ENCODE data around the gene GRIN1. TPM values are rescaled to one million over a fixed set of nuclear protein-coding genes. Genes with fewer than 3 reads are reported as not detected.
A peak's percentile ranks its signal among the peaks of the same experiment; 100 is the strongest.

Gene GRIN1
- total and polyA plus RNA-seq, 2 of the 13 experiments (the other 11 are each of a cell fraction or from before 2014, with no cell fraction given) = 0.13 TPM; not detected in 1

- TF ChIP-seq UBTF (CRISPR knock-in tag; IDR thresholded peaks at IDR 0.05) = no peak; the same call in 1 of the 2 replicates
- no peak for TF ChIP-seq GTF2F1 (IDR thresholded peaks at IDR 0.05; ENCODE audit: low read length)
- TF ChIP-seq FOXK2 (IDR thresholded peaks at IDR 0.05) = no peak
- TF ChIP-seq ZFYVE20 (CRISPR knock-in tag; IDR thresholded peaks at IDR 0.05; ENCODE audit: borderline replicate concordance, low read depth) = no peak
- peak; percentile 46 for TF ChIP-seq ZNF687 (CRISPR knock-in tag; IDR thresholded peaks at IDR 0.05)
- TF ChIP-seq HNF4A (CRISPR knock-in tag; IDR thresholded peaks at IDR 0.05) = peak; percentile 67
- 0 out of 2 replicates have a peak, but pooled peaks have one; percentile 30 for TF ChIP-seq ARNTL (CRISPR knock-in tag; IDR thresholded peaks at IDR 0.05)
- no peak for TF ChIP-seq FIP1L1 (IDR thresholded peaks at IDR 0.05; ENCODE audit: borderline replicate concordance, insufficient read depth, low read depth, low read length)
- no peak for TF ChIP-seq ZNF562 (CRISPR knock-in tag; IDR thresholded peaks at IDR 0.05; ENCODE audit: borderline replicate concordance)
- peak; percentile 39; the same call in 1 of the 3 replicates for TF ChIP-seq MXI1 (IDR thresholded peaks at IDR 0.05; ENCODE audit: borderline replicate concordance, low read depth, low read length)
- TF ChIP-seq RBM39 (IDR thresholded peaks at IDR 0.05; ENCODE audit: low read depth, low read length, poor library complexity, severe bottlenecking) = no peak
- TF ChIP-seq ZBTB37 (CRISPR knock-in tag; IDR thresholded peaks at IDR 0.05) = no peak
- TF ChIP-seq ZNF563 (CRISPR knock-in tag; IDR thresholded peaks at IDR 0.05) = no peak
- no peak for TF ChIP-seq RAD21 (CRISPR knock-in tag; IDR thresholded peaks at IDR 0.05)
- no peak for TF ChIP-seq MIER2 (CRISPR knock-in tag; IDR thresholded peaks at IDR 0.05)
- TF ChIP-seq IRF1 (CRISPR knock-in tag; IDR thresholded peaks at IDR 0.05; ENCODE audit: low read depth) = no peak
- no peak for TF ChIP-seq SIN3B (IDR thresholded peaks at IDR 0.05; ENCODE audit: low read length)
- TF ChIP-seq MATR3 (CRISPR knock-in tag; IDR thresholded peaks at IDR 0.05) = no peak
- TF ChIP-seq ERF (CRISPR knock-in tag; IDR thresholded peaks at IDR 0.05) = peak; percentile 69; the same call in 1 of the 2 replicates
- no peak for TF ChIP-seq HNRNPLL (IDR thresholded peaks at IDR 0.05; ENCODE audit: low read depth, low read length, poor library complexity, severe bottlenecking)
- TF ChIP-seq CEBPB (IDR thresholded peaks at IDR 0.05; ENCODE audit: borderline replicate concordance, low read depth, low read length) = no peak
Observed at GRCh38 chr9:137198051-137198901, 59.3 kb downstream of the GRIN1 start (continued).

All from HepG2 (cell line).